GM18520 (cell line): Measurements from ENCODE around the gene SMC4.

Source experiments
- ATAC-seq: cut with Tn5 transposase; IDR thresholded peaks from one replicate; pipeline ENCODE4 v1.9.1; 2021; ENCODE audit not compliant: unreplicated experiment

The SMC4 gene

DNA sequence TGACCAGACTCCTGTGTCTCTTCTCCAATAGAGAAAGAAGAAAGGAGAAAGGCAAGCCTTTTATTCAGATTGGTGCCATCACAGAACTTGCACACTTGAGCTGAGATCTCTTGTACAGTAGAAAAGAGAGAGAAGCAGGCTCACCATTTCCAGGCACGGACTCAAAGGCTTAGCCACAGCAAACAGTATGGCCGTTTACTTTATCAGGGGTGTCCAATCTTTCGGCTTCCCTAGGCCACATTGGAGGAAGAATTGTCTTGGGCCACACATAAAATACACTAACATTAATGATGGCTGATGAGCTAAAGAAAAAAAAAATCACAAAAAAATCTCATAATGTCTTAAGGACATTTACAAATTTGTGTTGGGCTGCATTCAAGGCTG, 5.4 kb upstream of the SMC4 start:
- ATAC-seq = no peak

DNA sequence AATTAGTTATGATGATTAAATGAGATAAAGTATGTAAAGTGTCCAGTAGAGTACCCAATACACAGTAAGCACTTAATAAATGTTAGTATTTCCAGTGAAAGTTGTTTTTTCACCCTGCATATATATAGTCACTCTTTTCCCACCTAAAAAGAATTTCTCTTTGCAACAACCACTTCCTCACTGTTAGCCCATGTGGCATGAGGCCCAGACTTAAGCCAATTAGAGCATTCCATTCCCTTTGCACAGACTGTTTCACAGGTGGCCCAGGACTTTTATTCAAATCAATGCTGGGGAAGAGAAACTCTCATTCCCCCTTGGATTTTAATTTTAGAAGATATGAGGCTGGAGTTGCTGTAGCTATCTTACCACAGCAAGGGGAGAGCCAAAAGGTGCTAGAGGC, 4.2 kb upstream of the SMC4 start:
- ATAC-seq = no peak

DNA sequence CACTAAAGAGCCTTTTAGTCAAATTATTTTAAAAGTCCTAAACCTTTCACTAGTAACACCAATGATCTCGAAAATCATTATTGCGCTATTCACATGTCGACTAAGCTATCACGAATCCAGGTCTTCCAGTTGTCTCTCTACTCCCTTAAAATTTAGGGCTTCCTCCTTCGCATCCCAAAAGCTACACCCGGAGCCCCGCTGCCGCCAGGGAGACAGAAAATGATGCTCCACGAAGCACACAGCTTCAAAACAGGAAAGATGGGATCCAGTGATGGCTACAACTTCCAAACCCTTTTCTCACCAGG, 678 bp upstream of the SMC4 start:
- ATAC-seq = peak; percentile 0

DNA sequence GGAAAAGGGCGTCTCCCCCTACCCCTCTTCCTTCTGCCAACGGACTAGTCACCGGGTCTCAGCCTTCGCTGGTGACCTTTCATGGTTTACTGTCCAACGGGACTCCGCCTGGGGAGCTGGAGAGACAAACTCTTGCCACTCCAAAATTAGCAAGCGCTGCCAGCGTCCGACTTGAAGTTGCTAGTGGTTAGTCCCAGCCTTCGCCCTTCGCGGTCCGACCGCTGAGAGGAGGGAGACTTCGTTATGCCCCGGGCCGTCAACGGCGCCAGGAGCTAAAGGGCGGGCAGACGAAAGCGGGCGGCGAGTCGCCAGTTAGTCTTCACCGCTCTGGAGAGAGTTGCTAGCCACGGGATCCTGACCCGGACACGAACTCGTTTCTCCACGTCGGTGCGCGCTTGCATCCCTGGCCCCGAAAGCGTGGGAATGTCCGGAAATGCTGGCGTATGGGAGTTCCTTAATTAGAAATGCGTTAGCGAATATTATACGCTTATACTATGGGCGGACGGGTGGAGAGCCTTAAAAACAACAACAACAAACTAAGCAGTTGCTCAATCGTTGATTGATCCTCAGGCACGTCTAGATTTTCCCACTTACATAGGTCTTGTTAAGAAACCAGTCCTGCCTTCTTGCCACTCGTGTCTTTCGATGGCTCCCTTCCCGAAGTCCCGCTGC, 716 bp downstream of the SMC4 start:
- ATAC-seq = peak; percentile 4

DNA sequence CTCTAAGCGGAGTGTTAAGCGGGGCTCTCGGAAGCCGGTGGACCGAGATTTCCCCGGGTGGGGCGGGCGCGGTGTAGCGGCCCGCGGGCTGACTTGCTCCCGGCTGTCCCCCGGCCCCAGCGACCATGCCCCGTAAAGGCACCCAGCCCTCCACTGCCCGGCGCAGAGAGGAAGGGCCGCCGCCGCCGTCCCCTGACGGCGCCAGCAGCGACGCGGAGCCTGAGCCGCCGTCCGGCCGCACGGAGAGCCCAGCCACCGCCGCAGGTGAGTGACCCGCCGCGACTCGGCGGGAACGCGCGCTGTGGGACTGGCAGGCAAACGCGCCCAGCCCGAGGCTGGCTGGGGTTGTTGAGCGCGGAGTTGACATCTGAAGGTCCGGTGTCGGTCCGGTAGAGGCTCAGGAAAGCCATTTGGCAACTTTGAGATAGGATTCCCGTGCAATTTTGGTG, 1.3 kb downstream of the SMC4 start:
- no peak for ATAC-seq

DNA sequence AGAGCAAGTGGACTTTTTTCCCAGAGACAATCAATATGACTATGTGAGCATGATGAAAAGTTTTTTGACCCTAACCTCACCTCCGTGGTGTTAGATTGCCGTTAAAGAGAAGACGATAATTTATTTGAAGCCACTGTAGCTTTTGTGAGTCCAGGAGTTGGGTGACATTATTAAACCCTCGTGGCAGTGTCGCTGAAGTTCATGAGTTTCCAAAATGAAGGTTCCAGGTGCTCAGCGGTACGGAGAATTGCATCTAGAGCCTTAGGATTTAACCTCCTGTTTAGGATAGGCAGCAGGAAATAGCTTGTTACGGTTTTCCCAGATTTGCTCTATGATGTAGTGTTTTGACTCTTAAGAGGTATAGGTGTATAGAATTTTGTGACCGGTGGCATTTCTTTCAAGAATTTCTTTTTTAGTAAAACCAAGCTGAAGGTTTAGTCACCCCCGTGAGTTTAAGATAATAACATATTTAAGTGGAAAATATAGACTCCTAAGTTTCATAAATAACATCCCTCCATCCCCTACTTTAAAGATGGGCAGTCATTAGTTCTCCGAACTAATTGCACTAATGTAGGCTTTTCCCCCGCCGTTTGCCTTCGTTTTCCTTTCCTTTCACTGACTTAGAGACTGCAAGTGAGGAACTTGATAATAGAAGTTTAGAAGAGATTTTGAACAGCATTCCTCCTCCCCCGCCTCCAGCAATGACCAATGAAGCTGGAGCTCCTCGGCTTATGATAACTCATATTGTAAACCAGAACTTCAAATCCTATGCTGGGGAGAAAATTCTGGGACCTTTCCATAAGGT, 2.0 kb downstream of the SMC4 start:
- ATAC-seq = no peak

DNA sequence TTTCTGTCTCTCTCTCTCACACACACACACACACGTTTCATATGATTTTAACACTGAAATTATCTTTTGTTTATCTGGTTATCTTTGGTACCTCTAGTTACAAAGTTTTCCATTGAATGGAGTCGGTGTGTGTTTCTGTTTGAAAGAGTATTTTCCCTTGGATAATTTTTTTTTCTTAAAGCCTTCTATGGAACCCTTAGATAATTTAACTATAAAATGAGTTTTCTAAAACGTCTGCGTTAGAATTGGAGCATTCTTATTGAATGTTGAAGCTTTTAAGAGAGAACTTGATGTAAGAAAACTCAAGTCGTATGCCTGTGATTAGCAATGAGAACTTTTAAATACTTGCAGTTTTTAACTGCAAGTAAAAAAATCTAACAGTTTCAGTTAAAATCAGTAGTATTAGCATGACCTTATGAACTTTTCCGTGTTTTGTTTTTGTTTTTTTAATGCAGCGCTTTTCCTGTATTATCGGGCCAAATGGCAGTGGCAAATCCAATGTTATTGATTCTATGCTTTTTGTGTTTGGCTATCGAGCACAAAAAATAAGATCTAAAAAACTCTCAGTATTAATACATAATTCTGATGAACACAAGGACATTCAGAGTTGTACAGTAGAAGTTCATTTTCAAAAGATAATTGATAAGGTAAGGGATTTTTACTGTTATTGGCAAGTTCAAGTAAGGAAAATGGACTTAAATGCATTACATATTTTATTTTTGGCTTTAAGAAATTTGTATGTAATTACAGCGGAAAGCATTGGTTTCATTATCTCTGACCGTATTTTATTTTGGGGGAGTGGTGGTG, 3.0 kb downstream of the SMC4 start:
- ATAC-seq = no peak

- ATAC-seq = no peak
Observed at GRCh38 chr3:160403028-160403545, 3.6 kb downstream of the SMC4 start.

DNA sequence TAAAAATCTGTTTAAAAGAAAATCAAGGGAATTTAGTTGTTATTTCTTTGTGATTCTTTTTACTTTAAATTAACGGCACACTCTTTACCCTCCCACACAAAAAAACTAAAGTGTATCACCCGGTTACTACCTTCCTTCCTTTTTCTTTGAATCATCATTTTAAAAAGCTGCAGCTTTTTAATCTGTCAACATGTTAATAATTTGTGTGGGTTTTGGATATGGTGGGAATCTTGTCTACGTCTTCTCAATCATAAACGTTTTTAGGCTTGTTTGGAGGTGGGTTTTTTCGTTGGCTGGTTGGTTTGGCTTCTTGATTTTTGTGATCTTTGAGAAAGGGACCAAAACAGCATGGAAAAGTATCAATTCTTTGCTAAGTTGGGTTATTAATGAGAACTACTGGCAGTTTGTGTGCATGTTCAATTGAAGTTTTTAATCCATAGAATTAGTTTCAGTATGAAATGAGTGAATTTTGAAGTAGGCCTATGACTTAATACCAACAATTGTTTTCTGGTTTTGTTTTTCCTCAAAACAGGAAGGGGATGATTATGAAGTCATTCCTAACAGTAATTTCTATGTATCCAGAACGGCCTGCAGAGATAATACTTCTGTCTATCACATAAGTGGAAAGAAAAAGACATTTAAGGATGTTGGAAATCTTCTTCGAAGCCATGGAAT, 4.5 kb downstream of the SMC4 start:
- ATAC-seq = no peak

DNA sequence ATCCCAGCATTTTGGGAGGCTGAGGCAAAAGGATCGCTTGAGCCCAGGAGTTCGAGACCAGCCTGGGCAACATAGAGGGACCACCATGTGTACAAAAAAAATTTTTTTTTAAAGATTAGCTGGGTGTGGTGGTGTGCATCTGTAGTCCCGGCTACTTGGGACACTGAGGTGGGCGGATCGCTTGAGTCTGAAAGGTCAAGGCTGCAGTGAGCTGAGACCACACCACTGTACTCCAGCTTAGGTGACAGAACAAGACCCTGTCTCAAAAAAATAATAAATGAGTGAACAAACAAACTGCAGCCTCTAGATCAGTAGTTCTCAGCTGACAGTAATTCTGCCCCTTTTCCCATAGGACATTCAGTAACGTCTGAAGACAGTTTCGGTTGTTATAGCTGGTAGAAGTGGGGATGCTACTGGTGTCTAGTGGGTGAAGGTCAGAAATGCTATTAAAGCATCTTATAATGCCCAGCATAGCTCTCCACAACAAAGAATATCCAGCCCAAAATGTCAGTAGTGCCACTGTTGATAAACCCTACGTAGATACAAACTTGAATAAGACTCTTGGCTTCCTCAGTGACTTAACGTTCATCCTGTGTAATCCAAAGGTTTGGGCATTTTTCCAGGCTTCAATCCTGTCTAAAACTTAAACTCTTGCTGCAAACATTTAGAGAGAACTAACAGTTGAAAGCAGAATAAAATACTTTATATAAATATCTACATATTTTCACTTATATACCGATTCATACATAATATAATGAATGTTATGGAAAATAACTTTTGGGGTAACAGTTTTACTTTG, 10.6 kb downstream of the SMC4 start:
- ATAC-seq = no peak

DNA sequence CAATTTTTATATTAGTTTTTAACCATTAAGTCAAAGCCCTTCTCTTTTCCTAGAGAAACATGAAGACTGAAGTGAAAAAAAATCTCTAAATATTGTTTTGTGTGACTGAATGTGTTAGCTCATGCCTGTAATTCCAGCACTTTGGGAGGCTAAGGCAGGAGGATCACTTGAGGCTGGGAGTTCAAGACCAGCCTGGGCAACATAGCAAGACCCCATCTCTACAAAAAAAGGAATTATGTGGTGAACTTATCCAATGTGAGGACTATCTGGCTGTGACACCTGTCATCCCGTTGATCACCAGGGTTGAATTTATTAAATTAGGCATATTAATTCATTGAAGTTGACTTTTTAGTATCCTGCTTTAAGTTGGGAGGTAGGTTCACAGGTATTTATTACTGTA, 13.0 kb downstream of the SMC4 start:
- ATAC-seq = no peak

DNA sequence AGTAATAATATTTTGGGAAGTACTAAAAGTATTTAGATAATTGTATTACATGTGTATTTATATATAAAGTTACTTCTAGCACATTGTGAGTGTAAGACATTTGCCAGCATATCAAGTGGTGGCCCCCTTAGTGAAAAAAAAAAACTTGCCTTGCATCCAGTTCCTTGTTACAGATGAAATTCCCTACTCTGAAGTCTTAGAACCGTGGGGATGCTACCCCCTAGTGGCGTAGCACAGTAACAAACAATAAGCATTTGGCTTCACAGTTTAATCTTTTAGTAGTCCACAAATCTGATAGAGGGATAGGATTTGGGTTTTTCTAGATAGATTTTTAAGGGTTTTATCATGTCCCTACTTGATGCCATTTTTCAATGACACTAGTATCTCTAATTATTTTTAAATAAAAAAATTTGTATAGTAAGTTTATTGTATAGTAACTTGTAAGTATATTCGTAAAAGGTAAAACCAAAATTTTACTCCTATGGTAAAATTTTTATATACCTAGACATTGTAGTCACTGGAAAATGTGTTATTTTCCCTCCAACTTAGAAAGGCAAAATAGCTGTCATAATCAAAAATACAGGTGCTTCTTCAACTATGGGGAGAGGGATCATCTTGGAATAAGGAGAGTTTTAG, 14.3 kb downstream of the SMC4 start:
- ATAC-seq = peak; percentile 66

DNA sequence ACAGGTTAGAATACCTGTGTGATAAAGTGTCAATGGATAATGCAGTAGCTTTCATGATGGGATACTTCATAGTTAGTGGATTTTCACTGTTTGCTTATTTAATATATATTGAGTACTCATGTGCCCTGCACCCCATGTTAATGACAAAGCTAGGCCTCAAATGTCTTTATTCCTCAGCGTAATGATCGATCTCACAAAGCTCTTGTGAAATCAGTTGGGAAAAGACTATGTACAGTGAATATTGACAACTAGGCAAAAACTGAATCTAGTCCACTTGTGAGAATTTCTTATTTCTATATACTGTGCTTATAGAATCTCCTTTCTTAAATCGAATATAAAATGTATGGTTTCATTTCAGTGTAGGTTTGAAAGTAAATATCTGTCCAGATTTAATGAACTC, 17.9 kb downstream of the SMC4 start:
- no peak for ATAC-seq

GRCh38 chr3:160427832-160428424, 28.5 kb downstream of the SMC4 start:
- ATAC-seq = no peak

DNA sequence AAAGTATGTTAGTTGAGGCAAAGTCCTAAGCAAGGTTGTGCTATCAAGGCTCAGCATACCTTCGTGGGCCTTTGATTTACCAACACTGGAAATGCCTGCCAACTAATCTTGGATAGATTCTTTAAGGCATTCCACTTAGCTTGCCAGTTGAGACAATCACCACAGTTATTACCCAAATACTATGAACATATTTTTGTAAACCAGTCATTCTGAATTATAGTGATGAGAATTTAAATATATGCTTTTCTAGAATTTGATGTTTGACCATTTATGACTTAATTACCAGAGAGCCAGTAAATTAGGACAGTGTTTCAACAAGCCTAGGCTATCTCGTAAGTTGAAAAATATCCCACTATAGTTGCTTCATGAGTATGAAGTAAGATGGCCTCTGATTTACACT, 34.6 kb downstream of the SMC4 start:
- ATAC-seq = no peak

- ATAC-seq = no peak
Observed at GRCh38 chr3:160435095-160435494, 35.6 kb downstream of the SMC4 start.

- ATAC-seq = no peak
Observed at GRCh38 chr3:160435747-160436146, 36.3 kb downstream of the SMC4 start.

DNA sequence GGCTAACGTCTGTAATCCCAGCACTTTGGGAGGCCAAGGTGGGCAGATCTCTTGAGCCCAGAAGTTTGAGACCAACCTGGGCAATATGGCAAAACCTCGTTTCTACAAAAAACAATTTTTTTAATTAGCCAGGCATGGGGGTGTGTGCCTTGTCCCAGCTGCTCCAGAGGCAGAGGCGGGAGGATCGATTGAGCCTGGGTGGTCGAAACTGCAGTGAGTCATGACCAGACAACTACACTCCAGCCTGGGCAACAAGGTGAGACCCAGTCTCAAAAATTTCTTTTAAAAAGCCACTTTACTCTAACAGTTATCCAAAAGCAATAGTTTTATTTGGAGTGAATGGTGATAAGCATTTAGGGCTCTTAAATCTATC, 37.6 kb downstream of the SMC4 start:
- ATAC-seq = no peak

GRCh38 chr3:160440687-160441086, 41.2 kb downstream of the SMC4 start:
- ATAC-seq = no peak

- no peak for ATAC-seq
Observed at GRCh38 chr3:160444411-160444810, 45.0 kb downstream of the SMC4 start.
